HG03457 (cell line): Measurements from ENCODE around the gene SLAMF6.

Source experiments
- ATAC-seq: cut with Tn5 transposase; IDR thresholded peaks from one replicate; pipeline ENCODE4 v1.9.1; 2021; ENCODE audit warnings: moderate number of reproducible peaks; ENCODE audit not compliant: unreplicated experiment

The SLAMF6 gene

DNA sequence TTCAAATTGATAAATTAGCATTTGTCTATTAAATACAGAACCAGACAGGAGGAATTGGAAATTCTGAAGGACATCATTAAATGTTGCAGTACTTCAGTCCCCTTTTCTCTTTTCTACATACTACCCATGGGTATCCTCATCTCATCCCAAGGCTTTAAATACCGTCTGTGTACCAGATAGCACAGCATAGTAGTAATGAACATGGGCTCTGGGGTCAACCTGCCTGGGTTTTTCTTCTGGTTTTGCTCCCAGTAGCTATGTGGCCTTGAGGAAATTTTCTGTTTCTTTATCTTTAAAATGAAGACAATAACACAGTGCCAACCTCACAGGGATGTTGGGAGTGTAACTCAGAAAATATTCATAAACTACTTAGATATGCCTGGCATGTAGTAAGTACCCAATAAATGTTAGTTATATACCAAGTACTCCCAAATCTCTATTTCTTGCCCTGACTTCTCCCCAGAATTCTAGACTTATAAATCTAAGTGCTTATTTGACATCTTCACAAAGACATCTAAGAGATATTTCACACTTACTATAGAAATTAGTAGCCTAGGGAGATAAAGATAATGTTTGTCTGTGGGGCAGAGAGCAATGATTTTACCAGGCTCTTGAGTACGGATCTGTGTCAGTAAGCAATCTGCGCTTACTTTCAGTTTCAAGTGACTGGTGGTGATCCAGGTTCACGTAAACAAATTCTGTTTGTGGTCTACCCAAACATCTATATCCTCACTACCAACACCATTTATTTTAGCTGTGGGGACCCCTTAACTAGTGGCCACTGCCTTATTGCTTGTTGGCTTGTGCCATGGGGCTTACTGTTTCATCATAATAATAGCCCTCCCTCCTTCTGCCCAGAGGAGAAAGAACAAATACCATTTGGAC is 85.4 kb downstream of the SLAMF6 start:
- ATAC-seq: peak; percentile 60

DNA sequence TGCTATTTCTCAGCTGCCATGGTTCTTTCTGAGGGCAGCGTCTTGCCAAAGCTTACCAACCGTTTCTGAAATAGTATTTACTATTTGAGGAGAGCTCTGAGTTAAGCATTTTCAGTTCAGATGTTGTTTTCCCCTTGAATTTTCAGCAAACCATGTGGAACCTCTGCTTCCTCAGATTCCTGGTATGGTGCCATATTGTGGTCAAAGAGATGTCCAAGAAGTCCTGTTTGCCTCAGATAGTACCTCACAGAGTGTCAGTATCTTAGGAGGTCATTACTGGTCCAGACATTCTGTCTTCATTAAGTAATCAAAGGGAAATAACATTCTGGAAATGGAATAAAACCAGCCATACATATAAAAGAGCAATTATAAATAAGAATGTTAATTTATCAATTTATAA is 86.1 kb downstream of the SLAMF6 start:
- no peak for ATAC-seq
